IPS-20b (cell line): ENCODE measurements around the gene OXA1L.
"Not testable (repeated sequence)": the region's sequence is repeated elsewhere in the genome, so short reads cannot be mapped to it uniquely, and the experiment has no call there.

Source experiments
- H3K27ac ChIP-seq: one replicate; pipeline ENCODE4 v1.5.1; 2013; ENCODE audit warnings: low read length
- H3K27me3 ChIP-seq: 2 replicates; pipeline ENCODE4 v1.6.1; 2013; ENCODE audit warnings: mild to moderate bottlenecking, low read length, inconsistent platforms; ENCODE audit not compliant: insufficient read depth
- H3K36me3 ChIP-seq: 2 replicates; pipeline ENCODE4 v1.6.1; 2013; ENCODE audit warnings: low read depth, mild to moderate bottlenecking, inconsistent platforms, low read length, moderate library complexity; ENCODE audit not compliant: insufficient read depth
- H3K4me1 ChIP-seq: 2 replicates; pipeline ENCODE4 v1.6.1; 2013; ENCODE audit warnings: mild to moderate bottlenecking, control low read depth, inconsistent platforms, low read length, moderate library complexity; ENCODE audit not compliant: insufficient read depth
- H3K4me3 ChIP-seq: 2 replicates; pipeline ENCODE4 v1.5.1; 2013; ENCODE audit warnings: mild to moderate bottlenecking, low read length, inconsistent platforms
- H3K9ac ChIP-seq: 2 replicates; pipeline ENCODE4 v1.6.1; 2013; ENCODE audit warnings: low read depth, mild to moderate bottlenecking, inconsistent platforms, low read length, moderate library complexity
- H3K9me3 ChIP-seq: 2 replicates; pipeline ENCODE4 v1.6.1; 2013; ENCODE audit warnings: mild to moderate bottlenecking, low read depth, low read length, inconsistent platforms; ENCODE audit not compliant: insufficient read depth

The OXA1L gene

DNA sequence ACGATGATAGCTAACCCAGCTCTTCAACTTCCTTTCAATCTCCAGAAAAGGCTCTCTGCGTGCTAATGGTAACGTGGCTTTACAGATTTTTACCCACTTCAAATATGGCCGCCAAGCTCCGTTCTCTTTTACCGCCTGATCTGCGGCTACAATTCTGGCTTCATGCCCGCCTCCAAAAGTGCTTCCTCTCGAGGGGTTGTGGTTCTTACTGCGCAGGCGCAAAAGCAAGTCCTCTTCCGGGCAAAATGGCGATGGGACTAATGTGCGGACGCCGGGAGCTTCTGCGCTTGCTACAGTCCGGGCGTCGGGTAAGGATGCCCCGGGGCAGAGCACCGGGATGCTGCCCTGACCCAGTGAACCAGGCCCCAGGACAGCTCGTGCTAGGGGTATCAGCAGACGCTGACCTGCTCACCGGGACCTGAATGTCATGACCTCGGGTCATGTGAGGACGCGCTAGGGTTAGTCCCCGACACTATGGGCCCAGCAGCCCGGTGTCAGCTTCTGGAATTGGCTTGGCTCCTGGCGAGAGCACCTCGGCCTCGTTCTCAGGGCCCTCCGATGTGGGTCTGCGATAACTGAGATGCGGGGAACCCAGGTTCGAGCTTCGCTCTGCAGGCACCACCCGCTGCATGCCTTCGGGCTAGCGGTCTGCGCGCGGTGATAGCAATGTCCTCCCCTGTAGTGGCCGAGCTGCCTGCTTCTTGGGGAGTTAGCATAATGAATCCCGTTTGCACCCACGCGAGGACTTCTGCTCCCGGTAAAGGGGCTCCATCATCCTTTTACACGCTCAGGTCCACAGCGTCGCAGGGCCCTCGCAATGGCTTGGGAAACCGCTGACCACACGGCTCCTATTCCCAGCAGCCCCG lies at the start of gene OXA1L:
OXA1L (plus strand) TSS at position 232 of the 866 bp plus-strand sequence; CDS start at position 246, 14 bp downstream.
- Histone ChIP-seq H3K9me3 (peaks cover 6% of the 10 kb centered on the region; the same call in 1 of the 2 replicates), H3K27ac (peak within 1 kb of the TSS; percentile 75), H3K4me3 (peak within 1 kb of the TSS; percentile 90), H3K27me3 (no peaks in the 10 kb centered on the region), H3K9ac (peak within 1 kb of the TSS; percentile 92), H3K36me3 (peaks cover 38% of the 10 kb centered on the region), H3K4me1 (no peaks in the 10 kb centered on the region; the same call in 1 of the 2 replicates)

DNA sequence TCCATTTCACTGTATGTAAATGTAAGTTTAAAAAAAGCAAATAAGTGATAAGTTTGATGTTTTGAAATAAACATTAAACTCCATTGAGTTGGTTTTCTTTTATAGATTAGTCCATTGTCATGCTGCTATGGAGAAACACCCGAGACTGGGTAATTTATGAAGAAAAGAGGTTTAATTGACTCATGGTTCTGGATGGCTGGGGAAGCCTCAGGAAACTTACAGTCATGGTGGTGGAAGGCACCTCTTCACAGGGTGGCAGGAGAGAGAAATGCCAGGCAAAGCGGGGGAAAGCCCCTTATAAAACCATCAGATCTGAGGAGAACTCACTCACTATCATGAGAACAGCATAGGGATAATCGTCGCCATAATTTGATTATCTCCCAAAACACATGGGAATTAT lies 48.4 kb upstream of the OXA1L start:
- Histone ChIP-seq H3K36me3 (no peaks in the 10 kb centered on the region), H3K9me3 (no peaks in the 10 kb centered on the region), H3K27ac (no peak overlapping the region), H3K27me3 (no peaks in the 10 kb centered on the region), H3K4me1 (no peaks in the 10 kb centered on the region), H3K9ac (no peak overlapping the region), H3K4me3 (no peak overlapping the region)

DNA sequence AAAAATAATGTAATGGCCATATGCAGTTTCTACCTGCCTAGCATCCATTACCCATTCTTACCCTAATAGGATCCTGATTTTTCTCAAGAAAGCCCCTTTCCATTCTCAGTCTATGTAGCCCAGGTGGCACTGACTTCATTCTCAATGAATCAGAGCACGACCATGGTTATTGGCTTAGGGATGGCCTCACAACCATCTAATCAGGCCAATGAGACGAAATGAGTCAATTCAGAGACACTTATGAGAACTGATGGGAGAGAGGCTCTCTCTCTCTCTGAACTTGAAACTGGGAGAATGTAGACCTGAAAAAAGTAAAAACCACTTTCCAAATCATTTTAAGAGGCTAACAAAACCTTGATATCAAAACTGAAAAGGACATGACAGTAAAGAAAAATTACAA lies 45.3 kb upstream of the OXA1L start:
- Histone ChIP-seq H3K27ac (no peak overlapping the region), H3K36me3 (no peaks in the 10 kb centered on the region), H3K4me3 (no peak overlapping the region), H3K9ac (no peak overlapping the region), H3K27me3 (no peaks in the 10 kb centered on the region), H3K9me3 (no peaks in the 10 kb centered on the region), H3K4me1 (no peaks in the 10 kb centered on the region)

DNA sequence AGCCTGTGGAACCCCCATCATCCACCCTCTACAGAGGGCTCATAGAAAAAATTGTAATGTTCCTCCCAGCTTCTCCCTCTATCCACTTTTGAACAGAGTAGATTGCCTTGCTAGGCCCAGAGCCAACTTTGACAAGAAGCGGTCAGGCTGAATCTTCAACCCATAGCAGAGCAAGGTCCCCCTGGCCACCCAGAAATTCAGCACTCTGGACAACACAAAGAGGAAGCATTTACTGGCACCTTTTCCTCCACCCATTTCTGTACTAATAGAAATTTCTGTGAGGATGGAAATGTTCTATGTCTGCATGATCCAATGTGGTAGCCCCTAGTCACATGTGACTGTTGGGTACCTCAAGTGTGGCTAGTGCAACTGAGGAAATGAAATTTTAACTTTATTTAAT lies 42.7 kb upstream of the OXA1L start:
- H3K4me1 ChIP-seq = no peaks in the 10 kb centered on the region
- no peaks in the 10 kb centered on the region for H3K36me3 ChIP-seq
- no peaks in the 10 kb centered on the region for H3K27me3 ChIP-seq
- no peak overlapping the region for H3K4me3 ChIP-seq
- no peak overlapping the region for H3K27ac ChIP-seq
- H3K9me3 ChIP-seq = no peaks in the 10 kb centered on the region
- no peak overlapping the region for H3K9ac ChIP-seq

DNA sequence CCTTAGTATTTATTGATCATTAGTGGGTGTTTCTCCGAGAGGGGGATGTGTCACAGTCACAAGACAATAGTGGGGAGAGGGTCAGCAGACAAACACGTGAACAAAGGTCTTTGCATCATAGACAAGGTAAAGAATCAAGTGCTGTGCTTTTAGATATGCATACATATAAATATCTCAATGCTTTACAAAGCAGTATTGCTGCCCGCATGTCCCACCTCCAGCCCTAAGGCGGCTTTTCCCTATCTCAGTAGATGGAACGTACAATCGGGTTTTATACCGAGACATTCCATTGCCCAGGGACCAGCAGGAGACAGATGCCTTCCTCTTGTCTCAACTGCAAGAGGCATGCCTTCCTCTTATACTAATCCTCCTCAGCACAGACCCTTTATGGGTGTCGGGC lies 41.6 kb upstream of the OXA1L start:
- not testable (repeated sequence) for H3K27me3 ChIP-seq, H3K9ac ChIP-seq, H3K4me1 ChIP-seq, H3K36me3 ChIP-seq, H3K4me3 ChIP-seq, H3K27ac ChIP-seq, H3K9me3 ChIP-seq

DNA sequence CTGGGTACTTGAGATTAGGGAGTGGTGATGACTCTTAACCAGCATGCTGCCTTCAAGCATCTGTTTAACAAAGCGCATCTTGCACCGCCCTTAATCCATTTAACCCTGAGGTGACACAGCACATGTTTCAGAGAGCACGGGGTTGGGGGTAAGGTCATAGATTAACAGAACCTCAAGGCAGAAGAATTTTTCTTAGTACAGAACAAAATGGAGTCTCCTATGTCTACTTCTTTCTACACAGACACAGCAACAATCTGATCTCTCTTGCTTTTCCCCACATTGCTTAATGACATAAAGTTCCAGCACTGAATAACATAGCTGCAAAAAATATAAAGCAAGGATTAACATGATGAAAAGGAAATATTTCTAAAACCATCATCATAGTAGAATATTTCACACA lies 41.1 kb upstream of the OXA1L start:
- H3K36me3 ChIP-seq, H3K9me3 ChIP-seq, H3K27me3 ChIP-seq, H3K27ac ChIP-seq, H3K4me1 ChIP-seq, H3K4me3 ChIP-seq, H3K9ac ChIP-seq: not testable (repeated sequence)

DNA sequence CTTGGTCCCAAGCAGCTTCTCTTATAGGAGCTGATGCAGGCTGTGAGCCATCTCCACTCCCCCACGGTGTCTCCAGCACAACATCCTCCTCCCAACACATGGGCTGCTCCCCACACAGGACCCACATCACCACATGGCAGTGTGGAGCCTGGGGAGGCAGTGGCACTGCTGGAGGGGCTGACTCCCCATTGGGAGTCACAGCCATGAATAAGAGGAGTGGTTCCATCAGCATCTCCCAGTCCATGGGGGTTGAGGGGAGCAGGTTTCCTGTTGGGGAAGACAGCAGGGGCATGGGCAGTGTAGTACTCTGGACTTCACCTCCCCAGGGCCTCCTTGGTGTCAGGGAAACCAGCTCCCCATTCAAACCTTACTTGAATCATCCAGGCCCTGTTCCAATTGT lies 40.5 kb upstream of the OXA1L start:
- Histone ChIP-seq H3K36me3 (no peaks in the 10 kb centered on the region), H3K27ac (no peak overlapping the region)

DNA sequence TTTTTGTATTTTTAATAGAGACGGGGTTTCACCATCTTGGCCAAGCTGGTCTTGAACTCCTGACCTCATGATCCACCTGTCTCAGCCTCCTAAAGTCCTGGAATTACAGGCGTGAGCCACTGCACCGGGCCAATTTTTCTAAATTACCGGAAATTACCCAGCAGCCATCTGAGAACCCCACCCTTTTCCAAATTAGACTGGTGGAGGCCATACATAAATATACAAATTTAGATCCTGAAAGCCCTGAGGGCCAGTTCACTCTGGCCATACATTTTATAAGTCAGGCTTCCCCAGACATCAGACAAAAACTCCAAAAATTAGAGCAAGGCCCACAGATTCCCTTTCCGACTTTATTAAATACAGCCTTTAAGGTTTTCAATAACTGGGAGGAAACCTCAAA lies 34.4 kb upstream of the OXA1L start:
- not testable (repeated sequence) for H3K9me3 ChIP-seq, H3K36me3 ChIP-seq, H3K27ac ChIP-seq, H3K4me1 ChIP-seq, H3K4me3 ChIP-seq, H3K27me3 ChIP-seq, H3K9ac ChIP-seq

More for the DNA sequence above, 40.5 kb upstream of the OXA1L start:
- Histone ChIP-seq H3K9me3 (no peaks in the 10 kb centered on the region), H3K4me3 (no peak overlapping the region), H3K4me1 (no peaks in the 10 kb centered on the region), H3K9ac (no peak overlapping the region), H3K27me3 (no peaks in the 10 kb centered on the region)

DNA sequence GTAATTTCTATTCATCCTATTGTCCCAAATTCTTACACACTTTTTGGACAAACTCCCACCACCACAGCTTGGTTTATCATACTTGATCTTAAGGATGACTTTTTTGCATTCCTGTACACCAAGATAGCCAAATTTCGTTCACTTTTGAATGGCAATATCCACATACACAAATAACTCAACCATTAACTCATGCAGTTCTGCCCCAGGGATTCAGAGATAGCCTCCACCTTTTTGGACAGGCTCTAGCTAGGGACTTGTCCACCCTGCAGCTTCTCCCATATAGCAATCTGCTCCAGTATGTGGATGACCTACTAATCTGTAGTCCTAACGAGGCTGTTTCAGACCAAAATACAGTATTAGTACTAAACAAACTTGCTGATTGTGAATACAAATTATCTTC lies 32.7 kb upstream of the OXA1L start:
- Histone ChIP-seq H3K9ac (no peak overlapping the region), H3K27ac (no peak overlapping the region), H3K36me3 (no peaks in the 10 kb centered on the region), H3K4me3 (no peak overlapping the region), H3K9me3 (peaks cover 5% of the 10 kb centered on the region; the same call in 1 of the 2 replicates), H3K4me1 (no peaks in the 10 kb centered on the region), H3K27me3 (no peaks in the 10 kb centered on the region)

DNA sequence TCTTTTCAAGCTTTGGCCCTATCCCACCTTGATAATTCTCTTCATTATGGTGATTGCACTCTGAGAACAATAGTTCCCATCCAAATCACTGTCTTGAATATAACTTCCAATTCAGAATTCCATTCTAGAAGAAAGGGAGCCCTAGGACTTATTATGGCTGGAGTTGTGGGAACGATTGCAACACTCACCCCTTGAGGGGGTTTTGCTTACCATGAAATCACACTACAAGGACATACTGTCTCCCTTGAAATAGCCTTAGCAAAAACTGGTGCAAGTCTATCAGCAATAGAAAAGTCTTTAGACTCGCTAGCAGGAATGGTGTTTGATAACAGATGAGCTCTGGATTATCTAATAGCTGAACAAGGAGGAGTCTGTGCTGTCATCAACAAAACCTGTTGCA lies 31.4 kb upstream of the OXA1L start:
- Histone ChIP-seq H3K36me3 (no peaks in the 10 kb centered on the region), H3K4me1 (no peaks in the 10 kb centered on the region), H3K27ac (no peak overlapping the region), H3K27me3 (no peaks in the 10 kb centered on the region), H3K9me3 (peaks cover 5% of the 10 kb centered on the region), H3K9ac (no peak overlapping the region), H3K4me3 (no peak overlapping the region)

DNA sequence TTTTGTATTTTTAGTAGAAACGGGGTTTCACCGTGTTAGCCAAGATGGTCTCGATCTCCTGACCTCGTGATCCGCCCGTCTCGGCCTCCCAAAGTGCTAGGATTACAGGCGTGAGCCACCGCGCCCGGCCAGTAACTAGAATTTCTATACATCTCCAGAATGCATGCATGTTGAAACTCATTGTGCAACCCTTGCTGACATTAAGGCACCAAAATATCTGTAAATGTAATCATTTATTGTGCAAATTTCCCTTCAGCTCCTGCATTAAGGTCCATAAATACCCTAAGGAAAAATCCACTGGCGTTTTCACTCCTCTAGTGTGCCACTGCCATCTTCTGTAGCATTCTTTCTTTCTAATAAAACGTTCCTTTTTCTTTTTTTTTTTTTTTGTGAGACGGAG lies 30.1 kb upstream of the OXA1L start:
- H3K9ac ChIP-seq, H3K4me1 ChIP-seq, H3K9me3 ChIP-seq, H3K36me3 ChIP-seq, H3K27ac ChIP-seq, H3K4me3 ChIP-seq, H3K27me3 ChIP-seq: not testable (repeated sequence)

DNA sequence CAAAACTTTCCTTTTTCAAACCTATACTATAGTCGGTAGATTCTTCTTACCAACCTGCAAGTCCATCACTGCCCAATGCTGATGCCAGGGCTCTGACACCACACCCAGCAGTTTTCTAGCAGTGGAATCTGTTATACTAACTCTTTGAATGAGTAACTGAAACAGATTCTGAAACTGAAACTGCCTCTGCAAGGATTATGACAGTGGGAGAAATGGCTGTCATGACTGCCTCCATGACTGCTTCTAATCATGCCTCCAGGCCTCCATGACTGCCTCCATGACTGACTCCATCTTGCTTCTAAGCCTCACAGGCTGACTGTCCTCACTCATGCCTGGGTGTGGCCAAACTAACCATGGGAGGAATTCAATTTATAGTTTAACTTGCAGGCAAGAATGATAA lies 29.4 kb upstream of the OXA1L start:
- H3K27me3 ChIP-seq = no peaks in the 10 kb centered on the region
- H3K4me3 ChIP-seq = no peak overlapping the region
- H3K9ac ChIP-seq = no peak overlapping the region
- no peaks in the 10 kb centered on the region for H3K36me3 ChIP-seq
- peaks cover 5% of the 10 kb centered on the region for H3K9me3 ChIP-seq
- no peaks in the 10 kb centered on the region for H3K4me1 ChIP-seq
- no peak overlapping the region for H3K27ac ChIP-seq
